Measurements from ENCODE around the gene PRKCD. TPM values are rescaled to one million over a fixed set of nuclear protein-coding genes. Genes with fewer than 3 reads are reported as not detected.

Gene PRKCD
- total and polyA plus RNA-seq, 2 experiments from 2014 or later: 12.3 to 23.6 TPM

GRCh38 chr3:53235545-53235944, 74.5 kb downstream of the PRKCD start:
- no peaks in the 10 kb centered on the region for H3K9me3 ChIP-seq (ENCODE audit: low read depth)
- H3K9me2 ChIP-seq (replicated peaks; ENCODE audit: insufficient read depth): no peaks in the 10 kb centered on the region
- no peak overlapping the region for H3K4me2 ChIP-seq
- no peak overlapping the region for H2AFZ ChIP-seq
- no peak for DNase-seq (ENCODE audit: low spot score)
- H3K27ac ChIP-seq: no peak overlapping the region
- 88% methylated on average over 6 of the region's 6 CpGs for WGBS (ENCODE audit: low lambda C conversion rate, missing lambda C conversion rate)
- H3K36me3 ChIP-seq (replicated peaks; ENCODE audit: insufficient read depth, low read depth): no peaks in the 10 kb centered on the region
- H4K20me1 ChIP-seq (ENCODE audit: insufficient read depth, poor library complexity, severe bottlenecking): no peaks in the 10 kb centered on the region
- TF ChIP-seq CTCF (IDR thresholded peaks at IDR 0.05; ENCODE audit: poor library complexity): no peak
- TF ChIP-seq EZH2phosphoT487 (IDR thresholded peaks at IDR 0.05; ENCODE audit: low read depth, severe bottlenecking, unreplicated experiment): no peak
- no peaks in the 10 kb centered on the region for H3K27me3 ChIP-seq
- peaks cover 10% of the 10 kb centered on the region for H3K79me2 ChIP-seq
- no peak overlapping the region for H3K4me3 ChIP-seq
- H3K4me1 ChIP-seq (ENCODE audit: insufficient read depth): peaks cover 18% of the 10 kb centered on the region

GRCh38 chr3:53236112-53236841, 75.3 kb downstream of the PRKCD start:
- peaks cover 17% of the 10 kb centered on the region for H3K79me2 ChIP-seq
- H4K20me1 ChIP-seq (ENCODE audit: insufficient read depth, poor library complexity, severe bottlenecking): no peaks in the 10 kb centered on the region
- no peaks in the 10 kb centered on the region for H3K9me2 ChIP-seq (replicated peaks; ENCODE audit: insufficient read depth)
- H3K4me1 ChIP-seq (ENCODE audit: insufficient read depth): peaks cover 18% of the 10 kb centered on the region
- peak; percentile 69 for DNase-seq (ENCODE audit: low spot score)
- H2AFZ ChIP-seq: no peak overlapping the region
- WGBS (ENCODE audit: low lambda C conversion rate, missing lambda C conversion rate): 71% methylated on average over 9 of the region's 9 CpGs
- no peak overlapping the region for H3K4me3 ChIP-seq
- TF ChIP-seq CTCF (IDR thresholded peaks at IDR 0.05; ENCODE audit: poor library complexity) (no peak), EZH2phosphoT487 (IDR thresholded peaks at IDR 0.05; ENCODE audit: low read depth, severe bottlenecking, unreplicated experiment) (no peak), EZH2 (IDR thresholded peaks at IDR 0.05; ENCODE audit: borderline replicate concordance) (no peak)
- peak overlapping the region; percentile 56 for H3K27ac ChIP-seq
- H3K36me3 ChIP-seq (replicated peaks; ENCODE audit: insufficient read depth, low read depth): no peaks in the 10 kb centered on the region
- H3K27me3 ChIP-seq: no peaks in the 10 kb centered on the region
- H3K9me3 ChIP-seq (ENCODE audit: low read depth): no peaks in the 10 kb centered on the region
- H3K4me2 ChIP-seq: no peak overlapping the region

- H3K9me3 ChIP-seq (ENCODE audit: low read depth): no peaks in the 10 kb centered on the region
- peaks cover 37% of the 10 kb centered on the region for H3K79me2 ChIP-seq
- WGBS (ENCODE audit: low lambda C conversion rate, missing lambda C conversion rate): 91% methylated on average over 6 of the region's 6 CpGs
- H3K4me1 ChIP-seq (ENCODE audit: insufficient read depth): peaks cover 18% of the 10 kb centered on the region
- H3K36me3 ChIP-seq (replicated peaks; ENCODE audit: insufficient read depth, low read depth): no peaks in the 10 kb centered on the region
- H3K4me3 ChIP-seq: no peak overlapping the region
- H3K4me2 ChIP-seq: peak overlapping the region; percentile 19
- H3K27ac ChIP-seq: peak overlapping the region; percentile 84
- peaks cover 12% of the 10 kb centered on the region for H4K20me1 ChIP-seq (ENCODE audit: insufficient read depth, poor library complexity, severe bottlenecking)
- TF ChIP-seq EZH2 (IDR thresholded peaks at IDR 0.05; ENCODE audit: borderline replicate concordance) (no peak), EZH2phosphoT487 (IDR thresholded peaks at IDR 0.05; ENCODE audit: low read depth, severe bottlenecking, unreplicated experiment) (no peak), CTCF (IDR thresholded peaks at IDR 0.05; ENCODE audit: poor library complexity) (no peak)
- H3K27me3 ChIP-seq: no peaks in the 10 kb centered on the region
- DNase-seq (ENCODE audit: low spot score): peak; percentile 75
- H2AFZ ChIP-seq: no peak overlapping the region
- no peaks in the 10 kb centered on the region for H3K9me2 ChIP-seq (replicated peaks; ENCODE audit: insufficient read depth)
Observed at GRCh38 chr3:53238051-53238850, 77.2 kb downstream of the PRKCD start.
